Common myeloid progenitor, CD34-positive (primary cell): ENCODE measurements around the gene TTLL13.

Source experiments
- CTCF ChIA-PET: fragments of 350-600 bp; sonication (Branson Sonifier 250); formaldehyde crosslinking; loops from one replicate; lab custom pipeline; 2021; ENCODE audit warnings: antibody characterized with exemption; lab: Charles Lee
- POLR2A ChIA-PET: fragments of 350-600 bp; sonication (Branson Sonifier 250); formaldehyde crosslinking; loops from one replicate; lab custom pipeline; 2021; ENCODE audit warnings: antibody characterized with exemption; lab: Charles Lee
- DNase-seq, 3 donors: peaks; one replicate each; pipeline versions ENCODE4 v3.0.0 to v3.0.0-alpha.2; 2013
- H3K27ac ChIP-seq, 2 experiments: 1 replicate in 1 of 2; 2 replicates in 1 of 2; pipeline ENCODE4 v1.7.0; 2013; ENCODE audit warnings: inconsistent platforms in 2 of 2, low read length in 2 of 2, mild to moderate bottlenecking in 2 of 2, low read depth in 1 of 2, moderate library complexity in 1 of 2; ENCODE audit not compliant: severe bottlenecking in 2 of 2, insufficient read depth in 1 of 2, poor library complexity in 1 of 2
- H3K27me3 ChIP-seq, 5 experiments: replicated peaks in 2 of 5; 1 replicate in 3 of 5; 2 replicates in 2 of 5; pipeline versions ENCODE4 v1.6.1 to v1.7.0; 2013; ENCODE audit warnings: low read length in 4 of 5, mild to moderate bottlenecking in 2 of 5, moderate library complexity in 2 of 5, inconsistent platforms in 1 of 5; ENCODE audit not compliant: insufficient read depth in 5 of 5, control insufficient read depth in 4 of 5
- H3K36me3 ChIP-seq, 4 experiments: 1 replicate in 2 of 4; 2 replicates in 2 of 4; pipeline versions ENCODE4 v1.6.1 to v1.7.0; 2013; ENCODE audit warnings: low read length in 3 of 4, control low read depth in 1 of 4, mild to moderate bottlenecking in 1 of 4; ENCODE audit not compliant: control insufficient read depth in 4 of 4, insufficient read depth in 4 of 4
- H3K4me1 ChIP-seq, 4 experiments: 1 replicate in 3 of 4; 2 replicates in 1 of 4; pipeline versions ENCODE4 v1.6.1 to v1.7.1; 2013; ENCODE audit warnings: low read length in 3 of 4, mild to moderate bottlenecking in 3 of 4, control low read depth in 1 of 4, inconsistent platforms in 1 of 4, moderate library complexity in 1 of 4; ENCODE audit not compliant: control insufficient read depth in 4 of 4, insufficient read depth in 4 of 4; ENCODE audit errors: control extremely low read depth in 1 of 4
- H3K4me3 ChIP-seq, 7 experiments: 1 replicate in 4 of 7; 2 replicates in 3 of 7; pipeline versions ENCODE4 v1.5.1 to v1.7.0; 2013; ENCODE audit warnings: mild to moderate bottlenecking in 7 of 7, low read length in 6 of 7, moderate library complexity in 6 of 7, inconsistent platforms in 2 of 7, low read depth in 2 of 7, control low read depth in 1 of 7; ENCODE audit not compliant: insufficient read depth in 4 of 7, control insufficient read depth in 1 of 7; ENCODE audit errors: extremely low read depth in 1 of 7
- H3K9me3 ChIP-seq, 5 experiments: 1 replicate in 4 of 5; 2 replicates in 1 of 5; pipeline versions ENCODE4 v1.6.1 to v1.7.1; 2013; ENCODE audit warnings: low read length in 4 of 5, mild to moderate bottlenecking in 2 of 5, inconsistent platforms in 1 of 5, low read depth in 1 of 5, moderate library complexity in 1 of 5; ENCODE audit not compliant: control insufficient read depth in 4 of 5, insufficient read depth in 2 of 5; ENCODE audit errors: control extremely low read depth in 1 of 5
- WGBS: methylation state at CpG from one replicate; pipeline ENCODE4 v1.1.5; 2013; ENCODE audit not compliant: insufficient coverage; 5-methylcytosine and 5-hydroxymethylcytosine counted together

The TTLL13 gene

DNA sequence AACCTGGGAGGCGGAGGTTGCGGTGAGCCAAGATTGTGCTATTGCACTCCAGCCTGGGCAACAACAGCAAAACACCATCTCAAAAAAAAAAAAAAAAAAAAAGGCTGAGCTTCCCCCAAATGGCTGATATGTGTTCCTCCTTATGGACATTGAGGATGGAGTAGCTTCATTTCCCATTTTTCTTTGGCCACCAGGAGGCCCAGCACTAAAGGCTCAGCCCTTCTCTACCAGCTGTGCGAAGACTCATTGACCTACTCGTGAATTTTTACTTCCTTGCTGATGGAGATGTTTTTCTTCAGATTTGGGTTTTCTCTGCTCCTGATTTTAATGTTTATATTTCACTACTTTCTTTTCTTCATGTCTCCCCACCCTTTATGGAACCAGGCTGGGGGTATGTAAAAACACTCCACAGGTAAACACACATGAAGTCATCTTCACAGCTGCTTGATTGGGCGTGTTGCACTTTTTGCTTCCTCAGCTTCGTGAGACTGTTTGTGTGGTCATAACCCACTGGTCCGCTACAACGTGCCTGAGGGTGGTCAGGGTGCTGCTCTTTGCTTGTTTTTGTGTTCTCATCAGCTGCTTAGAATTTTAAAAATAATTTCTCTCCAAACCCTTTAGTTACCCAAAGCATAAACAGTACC is 34.7 kb upstream of the TTLL13 start:
- Histone ChIP-seq H3K36me3 (peaks cover 0 to 4% (median 1%) of the 10 kb centered on the region in 4 experiments), H3K9me3 (no peaks in the 10 kb centered on the region), H3K4me1 (peaks cover 0 to 36% (median 27%) of the 10 kb centered on the region in 4 experiments), H3K27me3 (no peaks in the 10 kb centered on the region), H3K27ac (no peak overlapping the region), H3K4me3 (no peak overlapping the region)
- no peak for DNase-seq
- ChIA-PET CTCF (interaction anchor here (0.6 to 2.5 kb wide), 17 partner anchors 9 to 461 kb away, joined by 3 to 14 read pairs (median 4); partner anchors contain the start of gene SEMA4B), POLR2A (interaction anchor here (0.9 kb wide), 1 partner anchor 113 kb away, joined by 5 read pairs; the partner anchor contains the start of gene IDH2)
- WGBS, result 81% methylated on average over 6 of the region's 8 CpGs

DNA sequence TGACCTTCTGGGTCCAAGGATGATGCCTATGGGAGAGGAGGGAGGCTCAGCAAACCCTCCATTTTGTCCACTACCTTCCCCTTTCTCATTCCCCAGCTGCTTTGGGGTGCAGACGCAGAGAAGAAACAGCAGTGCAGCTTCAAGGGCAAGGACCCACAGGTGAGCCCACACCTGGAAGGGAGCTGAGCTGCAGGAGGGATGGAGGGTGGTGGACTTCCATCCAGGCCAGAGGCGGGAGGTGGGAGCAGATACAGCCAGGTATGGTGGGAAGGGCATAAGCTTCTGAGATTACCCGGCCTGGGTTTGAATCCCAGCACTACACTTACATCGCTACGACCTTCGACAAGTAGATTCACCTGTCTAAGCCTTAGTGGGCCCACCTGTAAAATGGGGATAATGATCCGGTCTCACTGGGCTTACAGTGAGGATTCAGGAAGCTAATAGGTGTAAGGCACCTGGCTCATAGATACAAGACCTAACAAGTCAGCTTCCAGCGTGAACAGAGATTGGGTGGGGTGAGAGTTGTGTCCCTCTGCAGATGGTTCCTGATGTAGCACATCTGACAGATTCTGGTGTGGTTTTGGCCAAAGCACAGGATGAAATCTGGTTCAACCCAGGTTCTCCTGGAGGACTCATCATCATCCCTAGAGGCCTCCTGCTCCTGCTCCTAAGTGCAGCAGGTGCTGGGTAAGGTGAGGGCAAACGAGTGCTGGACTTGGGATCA is 31.5 kb upstream of the TTLL13 start:
- 98% methylated on average over 7 of the region's 9 CpGs for WGBS
- Histone ChIP-seq H3K27me3 (no peaks in the 10 kb centered on the region), H3K4me3 (no peak overlapping the region), H3K9me3 (no peaks in the 10 kb centered on the region), H3K36me3 (peaks cover 0 to 6% (median 1%) of the 10 kb centered on the region in 4 experiments), H3K27ac (no peak overlapping the region), H3K4me1 (peaks cover 0 to 12% (median 11%) of the 10 kb centered on the region in 4 experiments)
- DNase-seq, result no peak
- ChIA-PET POLR2A (no interaction called here), CTCF (interaction anchor here (0.8 to 3.9 kb wide), 12 partner anchors 9 to 78 kb away, joined by 3 to 17 read pairs (median 5); partner anchors contain the start of genes CIB1, GDPGP1 and SEMA4B)

DNA sequence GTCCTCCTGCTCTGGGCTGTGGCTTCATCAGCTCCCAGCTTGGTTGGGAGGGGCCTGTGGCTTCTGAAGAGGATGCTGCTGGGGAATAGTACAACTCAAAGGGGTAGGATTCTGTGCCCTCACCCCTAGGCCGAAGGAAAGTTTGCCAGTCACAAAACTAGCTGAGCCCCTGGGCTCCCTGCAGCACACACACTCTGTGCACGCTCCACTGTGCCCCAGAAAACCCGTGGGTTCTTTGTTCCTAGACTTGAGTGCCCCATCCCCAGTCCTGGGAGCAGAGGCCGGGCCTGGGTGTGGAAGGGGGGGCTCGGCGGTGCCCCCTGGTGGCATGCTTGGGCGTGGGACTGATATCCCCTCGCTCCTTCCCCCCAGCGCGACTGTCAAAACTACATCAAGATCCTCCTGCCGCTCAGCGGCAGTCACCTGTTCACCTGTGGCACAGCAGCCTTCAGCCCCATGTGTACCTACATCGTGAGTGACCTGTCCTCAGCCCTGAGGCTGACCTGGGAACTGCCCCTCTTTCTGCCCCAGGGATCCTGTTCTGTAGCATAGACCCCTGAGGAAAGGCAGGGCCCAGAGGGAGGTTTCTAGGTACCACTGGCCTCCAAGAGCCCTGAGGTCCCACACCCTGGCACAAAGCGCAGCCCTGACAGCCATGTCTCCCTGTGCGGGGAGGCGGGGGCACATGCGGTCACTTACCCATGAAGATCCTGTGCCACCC is 29.8 kb upstream of the TTLL13 start:
- ChIA-PET CTCF (interaction anchor here (0.8 to 3.9 kb wide), 13 partner anchors 11 to 136 kb away, joined by 3 to 17 read pairs (median 4); partner anchors contain the start of genes CIB1 and GDPGP1), POLR2A (no interaction called here)
- H3K27ac ChIP-seq, result no peak overlapping the region
- peak; percentile 29 to 65 (median 52) for DNase-seq
- 66% methylated on average over 17 of the region's 17 CpGs for WGBS
- H3K36me3 ChIP-seq, result peaks cover 2 to 13% (median 4%) of the 10 kb centered on the region in 4 experiments
- H3K4me1 ChIP-seq, result no peaks in the 10 kb centered on the region
- H3K9me3 ChIP-seq, result no peaks in the 10 kb centered on the region
- no peaks in the 10 kb centered on the region for H3K27me3 ChIP-seq
- no peak overlapping the region for H3K4me3 ChIP-seq

DNA sequence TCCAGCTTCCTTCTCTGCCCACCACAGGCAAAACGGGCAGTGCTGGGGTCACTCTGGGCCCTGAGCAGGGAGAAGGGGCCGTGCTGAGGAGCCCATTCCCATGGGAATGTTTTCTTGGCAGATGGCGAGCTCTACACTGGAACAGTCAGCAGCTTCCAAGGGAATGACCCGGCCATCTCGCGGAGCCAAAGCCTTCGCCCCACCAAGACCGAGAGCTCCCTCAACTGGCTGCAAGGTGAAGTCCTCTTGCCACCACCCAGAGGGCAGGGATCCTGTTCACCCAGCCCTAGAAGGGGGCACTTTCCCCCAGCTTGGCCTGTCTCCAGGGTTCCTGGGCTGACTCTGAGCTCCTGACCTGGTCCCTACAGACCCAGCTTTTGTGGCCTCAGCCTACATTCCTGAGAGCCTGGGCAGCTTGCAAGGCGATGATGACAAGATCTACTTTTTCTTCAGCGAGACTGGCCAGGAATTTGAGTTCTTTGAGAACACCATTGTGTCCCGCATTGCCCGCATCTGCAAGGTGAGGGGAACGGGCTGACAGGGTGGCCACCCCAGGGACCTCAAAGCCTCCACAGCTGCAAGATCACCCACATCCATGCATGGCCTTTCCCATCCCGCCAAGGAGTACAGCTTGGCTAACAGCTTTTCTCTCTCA is 28.0 kb upstream of the TTLL13 start:
- H3K4me3 ChIP-seq, result no peak overlapping the region
- H3K9me3 ChIP-seq, result no peaks in the 10 kb centered on the region
- peaks cover under 1 to 27% (median 10%) of the 10 kb centered on the region in 4 experiments for H3K36me3 ChIP-seq
- H3K27me3 ChIP-seq, result no peaks in the 10 kb centered on the region
- H3K4me1 ChIP-seq, result no peaks in the 10 kb centered on the region
- ChIA-PET POLR2A (interaction anchor here (0.6 to 1.0 kb wide), 2 partner anchors 66 to 115 kb away, joined by 3 to 5 read pairs; no protein-coding TSS in a partner anchor), CTCF (interaction anchor here (0.6 to 2.7 kb wide), 28 partner anchors 8 to 478 kb away, joined by 3 to 26 read pairs (median 4); partner anchors contain the start of genes CIB1, GDPGP1, IDH2 and NGRN)
- peak; percentile 52 to 67 (median 59) for DNase-seq
- 74% methylated on average over 13 of the region's 14 CpGs for WGBS
- H3K27ac ChIP-seq, result no peak overlapping the region

DNA sequence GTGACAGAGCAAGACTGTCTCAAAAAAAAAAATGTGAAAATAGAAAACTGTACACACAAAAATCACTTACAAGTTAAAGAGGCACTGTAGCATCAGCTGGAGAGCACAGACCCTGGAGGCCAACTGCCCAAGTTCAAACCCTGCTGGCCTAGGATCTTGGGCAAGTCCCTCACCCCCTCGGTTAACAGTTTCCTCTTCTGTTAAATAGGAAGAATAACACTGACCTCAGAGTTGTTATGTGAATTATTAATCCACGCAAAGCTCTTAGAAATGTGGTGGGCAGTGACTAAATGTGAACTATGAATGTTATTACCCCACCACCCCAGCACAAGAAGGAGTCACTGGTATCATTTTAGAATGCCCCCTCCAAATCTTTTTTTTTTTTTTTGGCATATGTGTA is 26.8 kb upstream of the TTLL13 start:
- Histone ChIP-seq H3K4me1 (no peaks in the 10 kb centered on the region), H3K36me3 (peaks cover 4 to 29% (median 10%) of the 10 kb centered on the region in 4 experiments), H3K9me3 (no peaks in the 10 kb centered on the region), H3K4me3 (no peak overlapping the region), H3K27me3 (no peaks in the 10 kb centered on the region), H3K27ac (no peak overlapping the region)
- ChIA-PET POLR2A (no interaction called here), CTCF (interaction anchor here (0.7 to 2.7 kb wide), 10 partner anchors 9 to 120 kb away, joined by 3 to 26 read pairs (median 5); partner anchors contain the start of genes CIB1, GDPGP1, IDH2 and NGRN)
- DNase-seq, result no peak
- WGBS, result no CpG with 5 or more reads among the region's 2 CpGs

DNA sequence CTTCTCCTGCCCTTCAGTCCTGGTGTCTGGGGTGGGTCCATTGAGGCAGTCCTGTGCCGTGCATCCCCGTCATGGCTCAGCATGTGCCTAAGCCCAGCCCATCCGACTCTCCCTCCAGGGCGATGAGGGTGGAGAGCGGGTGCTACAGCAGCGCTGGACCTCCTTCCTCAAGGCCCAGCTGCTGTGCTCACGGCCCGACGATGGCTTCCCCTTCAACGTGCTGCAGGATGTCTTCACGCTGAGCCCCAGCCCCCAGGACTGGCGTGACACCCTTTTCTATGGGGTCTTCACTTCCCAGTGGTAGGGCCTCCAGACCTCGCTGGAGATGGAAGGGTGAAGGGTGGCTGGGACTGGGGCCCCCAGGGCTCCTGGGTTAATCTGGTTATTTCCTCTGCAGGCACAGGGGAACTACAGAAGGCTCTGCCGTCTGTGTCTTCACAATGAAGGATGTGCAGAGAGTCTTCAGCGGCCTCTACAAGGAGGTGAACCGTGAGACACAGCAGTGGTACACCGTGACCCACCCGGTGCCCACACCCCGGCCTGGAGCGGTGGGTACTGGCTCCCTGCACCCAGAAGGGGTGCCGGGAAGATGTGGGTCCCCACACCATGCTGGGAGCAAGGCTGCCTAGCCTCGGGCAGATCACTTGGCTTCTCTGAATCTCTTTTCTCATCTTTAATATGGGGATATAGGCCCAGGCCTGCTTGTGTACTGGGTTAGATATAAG is 25.8 kb upstream of the TTLL13 start:
- H3K36me3 ChIP-seq, result peaks cover 2 to 39% (median 16%) of the 10 kb centered on the region in 4 experiments
- H3K9me3 ChIP-seq, result no peaks in the 10 kb centered on the region
- no peaks in the 10 kb centered on the region for H3K27me3 ChIP-seq
- CTCF ChIA-PET, result interaction anchor here (1.1 to 2.6 kb wide), 3 partner anchors 21 to 82 kb away, joined by 3 to 8 read pairs (median 3); no protein-coding TSS in a partner anchor
- no peak for DNase-seq
- H3K27ac ChIP-seq, result no peak overlapping the region
- 96% methylated on average over 14 of the region's 22 CpGs for WGBS
- no peaks in the 10 kb centered on the region for H3K4me1 ChIP-seq
- POLR2A ChIA-PET, result no interaction called here
- H3K4me3 ChIP-seq, result no peak overlapping the region
